K562 (cell line): ENCODE results near the gene SCAMP3. TPM values are rescaled to one million over a fixed set of nuclear protein-coding genes. Genes with fewer than 3 reads are reported as not detected.

Source experiments
- ARID3B ChIP-seq: fragments of 250-450 bp; sonication (Bioruptor Pico); IDR thresholded peaks from 2 replicates; pipeline ENCODE4 v1.4.0; 2020; ENCODE audit warnings: borderline replicate concordance
- ARID4B ChIP-seq: sonication (generic); formaldehyde crosslinking; IDR thresholded peaks from 2 replicates; pipeline ENCODE4 v1.8.0; 2022; ENCODE audit warnings: mild to moderate bottlenecking, missing genetic modification reagents
- ATF7 ChIP-seq: fragments of 450-650 bp; IDR thresholded peaks from 2 replicates; pipeline ENCODE4 v1.7.1; 2014; ENCODE audit warnings: mild to moderate bottlenecking, moderate library complexity
- BRCA1 ChIP-seq, 2 experiments: fragments of 450-650 bp in 1 of 2; sonication (generic) in 1 of 2; formaldehyde crosslinking in 1 of 2; IDR thresholded peaks; 2 replicates each; pipeline versions ENCODE4 v1.5.0 to v1.6.1; 2017 to 2020; ENCODE audit warnings: mild to moderate bottlenecking in 1 of 2, missing genetic modification reagents in 1 of 2
- CBX3 ChIP-seq, 2 experiments: IDR thresholded peaks; 1 replicate in 1 of 2; 2 replicates in 1 of 2; pipeline ENCODE4 v1.6.1; 2012; ENCODE audit warnings: inconsistent platforms in 2 of 2, low read length in 2 of 2, borderline replicate concordance in 1 of 2, control low read depth in 1 of 2
- ESRRB ChIP-seq: fragments of 250-450 bp; sonication (Bioruptor Pico); IDR thresholded peaks from 2 replicates; pipeline ENCODE4 v1.5.0; 2020; ENCODE audit warnings: mild to moderate bottlenecking, moderate library complexity, borderline replicate concordance
- EZH2 ChIP-seq: IDR thresholded peaks from 2 replicates; pipeline ENCODE4 v1.6.1; 2012; ENCODE audit warnings: low read depth, mild to moderate bottlenecking, inconsistent platforms, low read length, borderline replicate concordance
- HNRNPL ChIP-seq: fragments of 200-400 bp; formaldehyde crosslinking; IDR thresholded peaks from 2 replicates; pipeline ENCODE4 v1.6.1; 2017; ENCODE audit warnings: low read depth, mild to moderate bottlenecking, low read length
- MYNN ChIP-seq, 2 experiments: sonication (generic); formaldehyde crosslinking in 1 of 2; IDR thresholded peaks; 2 replicates each; pipeline versions ENCODE4 v1.5.0 to v1.6.1; 2016 to 2020; ENCODE audit warnings: antibody characterized with exemption in 1 of 2, missing genetic modification reagents in 1 of 2
- NFXL1 ChIP-seq: fragments of 450-650 bp; formaldehyde crosslinking; IDR thresholded peaks from 2 replicates; pipeline ENCODE4 v1.4.0; 2021; ENCODE audit warnings: mild to moderate bottlenecking
- NRF1 ChIP-seq, 2 experiments: fragments of 450-650 bp; IDR thresholded peaks in 1 of 2; conservative IDR thresholded peaks in 1 of 2; 2 replicates each; pipeline ENCODE4 v1.6.1; 2014; ENCODE audit warnings: mild to moderate bottlenecking in 2 of 2
- PKNOX1 ChIP-seq: fragments of 450-650 bp; IDR thresholded peaks from 2 replicates; pipeline ENCODE4 v1.6.1; 2016
- PYGO2 ChIP-seq: fragments of 450-650 bp; IDR thresholded peaks from 2 replicates; pipeline ENCODE4 v1.6.1; 2016; ENCODE audit warnings: mild to moderate bottlenecking, missing genetic modification characterization, moderate library complexity, missing compliant biosample characterization
- ZNF212 ChIP-seq: fragments of 450-650 bp; formaldehyde crosslinking; IDR thresholded peaks from 2 replicates; pipeline ENCODE4 v1.4.0; 2020; ENCODE audit warnings: mild to moderate bottlenecking
- ZNF347 ChIP-seq: fragments of 450-650 bp; formaldehyde crosslinking; IDR thresholded peaks from 2 replicates; pipeline ENCODE4 v1.4.0; 2020; ENCODE audit warnings: low read depth, mild to moderate bottlenecking, moderate library complexity
- ZNF384 ChIP-seq: IDR thresholded peaks from 2 replicates; pipeline ENCODE4 v1.6.1; 2012; ENCODE audit warnings: low read depth, low read length, improper control_type of control experiment
- ZNF57 ChIP-seq: fragments of 450-650 bp; formaldehyde crosslinking; IDR thresholded peaks from 2 replicates; pipeline ENCODE4 v1.4.0; 2020; ENCODE audit warnings: mild to moderate bottlenecking, moderate library complexity
- polyA plus RNA-seq, 8 experiments: library from polyadenylated mRNA; depleted of rRNA in 4 of 8; stranded (reverse) in 5 of 8; unstranded in 3 of 8; fragments of >200 nt; fragmentation: Nextera tagmentation in 2 of 8; fragmentation: Illumina TruSeq in 1 of 8; extraction: Ambion mirVana in 2 of 8; extraction: Trizol in 1 of 8; gene quantifications; 2 replicates each; pipeline versions ENCODE4 v1.2.1 to v1.2.3, GENCODE V29; 2011 to 2014; ENCODE audit warnings: inconsistent platforms in 1 of 8, missing spikeins in 1 of 8
- total RNA-seq, 7 experiments: library from RNA; depleted of rRNA in 6 of 7; stranded (reverse); fragments of >200 nt in 6 of 7; fragmentation: Illumina TruSeq in 2 of 7; extraction: Trizol in 2 of 7; gene quantifications; 2 replicates each; pipeline versions ENCODE4 v1.2.1 to v1.2.3, GENCODE V29; 2011 to 2021; ENCODE audit warnings: low replicate concordance in 1 of 7
- TF ChIP-seq, protein P1 (sequence below): fragments of 450-650 bp; IDR thresholded peaks from 2 replicates; pipeline ENCODE4 v1.6.1; 2017; ENCODE audit warnings: antibody characterized with exemption, mild to moderate bottlenecking

Gene SCAMP3
- total and polyA plus RNA-seq, 9 of the 15 experiments (the other 6 are each of a cell fraction or from before 2014, with no cell fraction given): 14.2 to 131 (median 86.1) TPM

DNA sequence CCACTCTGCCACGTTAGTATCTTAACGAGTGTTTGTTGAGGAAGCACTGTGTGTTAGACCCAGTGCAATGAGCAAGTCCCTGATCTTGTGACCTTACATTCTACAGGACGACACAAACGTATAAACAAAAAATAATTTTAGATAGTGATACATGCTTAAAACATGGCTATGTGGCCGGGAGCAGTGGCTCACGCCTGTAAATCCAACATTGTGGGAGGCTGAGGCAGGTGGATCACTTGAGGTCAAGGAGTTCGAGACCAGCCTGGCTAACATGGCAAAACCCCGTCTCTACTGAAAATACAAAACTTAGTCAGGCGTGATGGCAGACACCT lies 34.1 kb downstream of the SCAMP3 start (continued):
- no peak for TF ChIP-seq ARID4B (CRISPR knock-in tag)
- no peak for TF ChIP-seq ATF7
- no peak for TF ChIP-seq ZNF384
- TF ChIP-seq ZNF57 (CRISPR knock-in tag): no peak
- no peak for TF ChIP-seq PYGO2 (tag)
- TF ChIP-seq PKNOX1: no peak
- no peak for TF ChIP-seq MYNN (IDR thresholded peaks at IDR 0.05)
- TF ChIP-seq MYNN (CRISPR knock-in tag; IDR thresholded peaks at IDR 0.05): no peak
- TF ChIP-seq NRF1 (conservative IDR thresholded peaks at IDR 0.05 in 1 of 2, IDR thresholded peaks at IDR 0.05 in 1 of 2): no peak
- TF ChIP-seq, protein P1, sequence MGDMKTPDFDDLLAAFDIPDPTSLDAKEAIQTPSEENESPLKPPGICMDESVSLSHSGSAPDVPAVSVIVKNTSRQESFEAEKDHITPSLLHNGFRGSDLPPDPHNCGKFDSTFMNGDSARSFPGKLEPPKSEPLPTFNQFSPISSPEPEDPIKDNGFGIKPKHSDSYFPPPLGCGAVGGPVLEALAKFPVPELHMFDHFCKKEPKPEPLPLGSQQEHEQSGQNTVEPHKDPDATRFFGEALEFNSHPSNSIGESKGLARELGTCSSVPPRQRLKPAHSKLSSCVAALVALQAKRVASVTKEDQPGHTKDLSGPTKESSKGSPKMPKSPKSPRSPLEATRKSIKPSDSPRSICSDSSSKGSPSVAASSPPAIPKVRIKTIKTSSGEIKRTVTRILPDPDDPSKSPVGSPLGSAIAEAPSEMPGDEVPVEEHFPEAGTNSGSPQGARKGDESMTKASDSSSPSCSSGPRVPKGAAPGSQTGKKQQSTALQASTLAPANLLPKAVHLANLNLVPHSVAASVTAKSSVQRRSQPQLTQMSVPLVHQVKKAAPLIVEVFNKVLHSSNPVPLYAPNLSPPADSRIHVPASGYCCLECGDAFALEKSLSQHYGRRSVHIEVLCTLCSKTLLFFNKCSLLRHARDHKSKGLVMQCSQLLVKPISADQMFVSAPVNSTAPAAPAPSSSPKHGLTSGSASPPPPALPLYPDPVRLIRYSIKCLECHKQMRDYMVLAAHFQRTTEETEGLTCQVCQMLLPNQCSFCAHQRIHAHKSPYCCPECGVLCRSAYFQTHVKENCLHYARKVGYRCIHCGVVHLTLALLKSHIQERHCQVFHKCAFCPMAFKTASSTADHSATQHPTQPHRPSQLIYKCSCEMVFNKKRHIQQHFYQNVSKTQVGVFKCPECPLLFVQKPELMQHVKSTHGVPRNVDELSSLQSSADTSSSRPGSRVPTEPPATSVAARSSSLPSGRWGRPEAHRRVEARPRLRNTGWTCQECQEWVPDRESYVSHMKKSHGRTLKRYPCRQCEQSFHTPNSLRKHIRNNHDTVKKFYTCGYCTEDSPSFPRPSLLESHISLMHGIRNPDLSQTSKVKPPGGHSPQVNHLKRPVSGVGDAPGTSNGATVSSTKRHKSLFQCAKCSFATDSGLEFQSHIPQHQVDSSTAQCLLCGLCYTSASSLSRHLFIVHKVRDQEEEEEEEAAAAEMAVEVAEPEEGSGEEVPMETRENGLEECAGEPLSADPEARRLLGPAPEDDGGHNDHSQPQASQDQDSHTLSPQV: 0 out of 2 replicates have a peak, but pooled peaks have one; percentile 55
- TF ChIP-seq ZNF347: no peak
- TF ChIP-seq ESRRB (CRISPR knock-in tag): no peak
- no peak for TF ChIP-seq ARID3B (CRISPR knock-in tag)
- no peak for TF ChIP-seq NFXL1 (CRISPR knock-in tag)
- TF ChIP-seq ZNF212 (CRISPR knock-in tag): no peak
- TF ChIP-seq CBX3 (IDR thresholded peaks at IDR 0.05; ENCODE audit: borderline replicate concordance in 1 of 2, low read length in 2 of 2): no peak
- no peak for TF ChIP-seq BRCA1 (IDR thresholded peaks at IDR 0.05)
- no peak for TF ChIP-seq BRCA1 (CRISPR knock-in tag; IDR thresholded peaks at IDR 0.05)
- TF ChIP-seq HNRNPL: no peak
- TF ChIP-seq EZH2: no peak
